Measurements from ENCODE around the gene PSME4.
"Not testable (repeated sequence)": the region's sequence is repeated elsewhere in the genome, so short reads cannot be mapped to it uniquely, and the experiment has no call there.

PSME4 gene

GRCh38 chr2:53964987-53965687 lies 5.7 kb downstream of the PSME4 start:
- DNase-seq (ENCODE audit: low read depth), result no peak

- DNase-seq (ENCODE audit: low read depth), result no peak
These were observed 6.4 kb downstream of the PSME4 start for GRCh38 chr2:53964257-53964952.

- DNase-seq (ENCODE audit: low read depth), result not testable (repeated sequence)
These were observed 9.1 kb downstream of the PSME4 start for GRCh38 chr2:53961478-53962216.

- no peak for DNase-seq (ENCODE audit: low read depth)
These were observed 10.3 kb downstream of the PSME4 start for GRCh38 chr2:53960476-53960875.

GRCh38 chr2:53958443-53958842 lies 12.3 kb downstream of the PSME4 start:
- DNase-seq (ENCODE audit: low read depth), result no peak

GRCh38 chr2:53952519-53952918 lies 18.3 kb downstream of the PSME4 start:
- DNase-seq (ENCODE audit: low read depth), result no peak

- DNase-seq (ENCODE audit: low read depth), result no peak
These were observed 21.3 kb downstream of the PSME4 start for GRCh38 chr2:53949457-53949856.

- DNase-seq (ENCODE audit: low read depth), result no peak
These were observed 25.3 kb downstream of the PSME4 start for GRCh38 chr2:53945538-53945937.

- DNase-seq (ENCODE audit: low read depth), result no peak
These were observed 26.3 kb downstream of the PSME4 start for GRCh38 chr2:53944542-53944941.

GRCh38 chr2:53942280-53942679 lies 28.5 kb downstream of the PSME4 start:
- no peak for DNase-seq (ENCODE audit: low read depth)

- no peak for DNase-seq (ENCODE audit: low read depth)
These were observed 29.0 kb downstream of the PSME4 start for GRCh38 chr2:53941749-53942148.

- DNase-seq (ENCODE audit: low read depth), result no peak
These were observed 31.1 kb downstream of the PSME4 start for GRCh38 chr2:53939656-53940055.

GRCh38 chr2:53938904-53939303 lies 31.9 kb downstream of the PSME4 start:
- no peak for DNase-seq (ENCODE audit: low read depth)

- no peak for DNase-seq (ENCODE audit: low read depth)
These were observed 37.5 kb downstream of the PSME4 start for GRCh38 chr2:53933329-53933728.

GRCh38 chr2:53926321-53926720 lies 44.5 kb downstream of the PSME4 start:
- not testable (repeated sequence) for DNase-seq (ENCODE audit: low read depth)

GRCh38 chr2:53913721-53914120 lies 57.1 kb downstream of the PSME4 start:
- peak; percentile 1 for DNase-seq (ENCODE audit: low read depth)

GRCh38 chr2:53911434-53912189 lies 59.2 kb downstream of the PSME4 start:
- no peak for DNase-seq (ENCODE audit: low read depth)

GRCh38 chr2:53907582-53907981 lies 63.2 kb downstream of the PSME4 start:
- DNase-seq (ENCODE audit: low read depth), result no peak

GRCh38 chr2:53905396-53905795 lies 65.4 kb downstream of the PSME4 start:
- DNase-seq (ENCODE audit: low read depth), result no peak

GRCh38 chr2:53903011-53903410 lies 67.8 kb downstream of the PSME4 start:
- no peak for DNase-seq (ENCODE audit: low read depth)

GRCh38 chr2:53901192-53901591 lies 69.6 kb downstream of the PSME4 start:
- no peak for DNase-seq (ENCODE audit: low read depth)

- no peak for DNase-seq (ENCODE audit: low read depth)
These were observed 73.9 kb downstream of the PSME4 start for GRCh38 chr2:53896864-53897263.
